GM21528 (cell line): ENCODE results near the gene HEPHL1.
"Not testable (repeated sequence)": the region's sequence is repeated elsewhere in the genome, so short reads cannot be mapped to it uniquely, and the experiment has no call there.

Experiments
- ATAC-seq: cut with Tn5 transposase; IDR thresholded peaks from one replicate; pipeline ENCODE4 v1.9.1; 2021; ENCODE audit warnings: mild to moderate bottlenecking, moderate library complexity; ENCODE audit not compliant: unreplicated experiment, low FRiP score

The HEPHL1 gene

GRCh38 chr11:94084164-94084563 is 63.0 kb downstream of the HEPHL1 start:
- no peak for ATAC-seq

GRCh38 chr11:94088906-94089305 is 67.8 kb downstream of the HEPHL1 start:
- no peak for ATAC-seq

- no peak for ATAC-seq
These were observed 68.2 kb downstream of the HEPHL1 start for GRCh38 chr11:94089341-94089740.

- ATAC-seq = no peak
These were observed 69.2 kb downstream of the HEPHL1 start for GRCh38 chr11:94090401-94090800.

GRCh38 chr11:94091091-94091490 is 69.9 kb downstream of the HEPHL1 start:
- ATAC-seq = no peak

- no peak for ATAC-seq
These were observed 79.1 kb downstream of the HEPHL1 start for GRCh38 chr11:94100253-94100652.

- no peak for ATAC-seq
These were observed 82.3 kb downstream of the HEPHL1 start for GRCh38 chr11:94103471-94103870.

GRCh38 chr11:94104734-94105133 is 83.6 kb downstream of the HEPHL1 start:
- ATAC-seq = no peak

GRCh38 chr11:94106716-94107115 is 85.6 kb downstream of the HEPHL1 start:
- no peak for ATAC-seq

GRCh38 chr11:94107363-94107762 is 86.2 kb downstream of the HEPHL1 start:
- ATAC-seq = no peak

- no peak for ATAC-seq
These were observed 90.1 kb downstream of the HEPHL1 start for GRCh38 chr11:94111241-94111640.

GRCh38 chr11:94111660-94112059 is 90.5 kb downstream of the HEPHL1 start:
- no peak for ATAC-seq

- no peak for ATAC-seq
These were observed 91.2 kb downstream of the HEPHL1 start for GRCh38 chr11:94112206-94112953.

GRCh38 chr11:94117197-94117574 is 96.0 kb downstream of the HEPHL1 start:
- ATAC-seq = no peak

- ATAC-seq = no peak
These were observed 96.7 kb downstream of the HEPHL1 start for GRCh38 chr11:94117871-94118270.

GRCh38 chr11:94119676-94120075 is 98.5 kb downstream of the HEPHL1 start:
- not testable (repeated sequence) for ATAC-seq

- not testable (repeated sequence) for ATAC-seq
These were observed 99.4 kb downstream of the HEPHL1 start for GRCh38 chr11:94120516-94120915.

- ATAC-seq = no peak
These were observed 99.8 kb downstream of the HEPHL1 start for GRCh38 chr11:94120946-94121345.

- no peak for ATAC-seq
These were observed 104.4 kb downstream of the HEPHL1 start for GRCh38 chr11:94125407-94126115.

- no peak for ATAC-seq
These were observed 106.5 kb downstream of the HEPHL1 start for GRCh38 chr11:94127638-94128037.

- peak; percentile 22 for ATAC-seq
These were observed 107.2 kb downstream of the HEPHL1 start for GRCh38 chr11:94128291-94128745.
